HEK293T (cell line): Measurements from ENCODE around the gene PXN.

Source experiments
- CTCF ChIA-PET: fragments of 350-600 bp; formaldehyde crosslinking; extraction: SDS; loops from one replicate; lab custom pipeline; 2021; ENCODE audit warnings: antibody characterized with exemption, inconsistent platforms; lab: Yijun Ruan, JAX
- POLR2A ChIA-PET: fragments of 350-600 bp; formaldehyde crosslinking; extraction: SDS; loops from one replicate; lab custom pipeline; 2020; ENCODE audit warnings: antibody characterized with exemption, inconsistent platforms; lab: Yijun Ruan, JAX
- DNase-seq: peaks from one replicate; pipeline ENCODE4 v3.0.0; 2012; ENCODE audit warnings: mixed read lengths; ENCODE audit errors: extremely low spot score
- ARNT ChIP-seq: fragments of 450-650 bp; IDR thresholded peaks from 2 replicates; pipeline ENCODE4 v1.6.1; 2017; ENCODE audit warnings: mild to moderate bottlenecking
- BHLHE40 ChIP-seq: fragments of 450-650 bp; IDR thresholded peaks from 2 replicates; pipeline ENCODE4 v1.6.1; 2016; ENCODE audit warnings: mild to moderate bottlenecking, moderate library complexity, borderline replicate concordance
- CTBP1 ChIP-seq: fragments of 450-650 bp; IDR thresholded peaks from 2 replicates; pipeline ENCODE4 v1.6.1; 2016; ENCODE audit warnings: borderline replicate concordance
- ELF4 ChIP-seq: fragments of 450-650 bp; IDR thresholded peaks from 2 replicates; pipeline ENCODE4 v1.6.1; 2017; ENCODE audit warnings: antibody characterized with exemption
- FOXA1 ChIP-seq: fragments of 450-650 bp; IDR thresholded peaks from 2 replicates; pipeline ENCODE4 v1.6.1; 2016; ENCODE audit warnings: mild to moderate bottlenecking
- FOXK2 ChIP-seq: fragments of 450-650 bp; IDR thresholded peaks from 2 replicates; pipeline ENCODE4 v1.6.1; 2016; ENCODE audit warnings: mild to moderate bottlenecking
- FOXM1 ChIP-seq: fragments of 450-650 bp; IDR thresholded peaks from 2 replicates; pipeline ENCODE4 v1.6.1; 2017; ENCODE audit warnings: mild to moderate bottlenecking, borderline replicate concordance
- HDGF ChIP-seq: fragments of 450-650 bp; IDR thresholded peaks from 2 replicates; pipeline ENCODE4 v1.6.1; 2017; ENCODE audit warnings: antibody characterized with exemption, borderline replicate concordance
- L3MBTL2 ChIP-seq: fragments of 450-650 bp; conservative IDR thresholded peaks from 2 replicates; pipeline ENCODE4 v1.6.1; 2016; ENCODE audit warnings: mild to moderate bottlenecking
- LEF1 ChIP-seq: fragments of 450-650 bp; IDR thresholded peaks from 2 replicates; pipeline ENCODE4 v1.6.1; 2017; ENCODE audit warnings: mild to moderate bottlenecking, borderline replicate concordance
- NFRKB ChIP-seq: fragments of 450-650 bp; IDR thresholded peaks from 2 replicates; pipeline ENCODE4 v1.6.1; 2016; ENCODE audit warnings: mild to moderate bottlenecking, moderate library complexity
- SP1 ChIP-seq: fragments of 450-650 bp; IDR thresholded peaks from 2 replicates; pipeline ENCODE4 v1.6.1; 2017
- SUZ12 ChIP-seq: fragments of 450-650 bp; IDR thresholded peaks from 2 replicates; pipeline ENCODE4 v1.6.1; 2016; ENCODE audit warnings: mild to moderate bottlenecking
- TARDBP ChIP-seq: fragments of 450-650 bp; IDR thresholded peaks from 2 replicates; pipeline ENCODE4 v1.6.1; 2016
- ZNF384 ChIP-seq: fragments of 450-650 bp; IDR thresholded peaks from 2 replicates; pipeline ENCODE4 v1.6.1; 2016
- TF ChIP-seq, protein P1 (sequence below): fragments of 450-650 bp; IDR thresholded peaks from 2 replicates; pipeline ENCODE4 v1.6.1; 2016

Gene PXN

DNA sequence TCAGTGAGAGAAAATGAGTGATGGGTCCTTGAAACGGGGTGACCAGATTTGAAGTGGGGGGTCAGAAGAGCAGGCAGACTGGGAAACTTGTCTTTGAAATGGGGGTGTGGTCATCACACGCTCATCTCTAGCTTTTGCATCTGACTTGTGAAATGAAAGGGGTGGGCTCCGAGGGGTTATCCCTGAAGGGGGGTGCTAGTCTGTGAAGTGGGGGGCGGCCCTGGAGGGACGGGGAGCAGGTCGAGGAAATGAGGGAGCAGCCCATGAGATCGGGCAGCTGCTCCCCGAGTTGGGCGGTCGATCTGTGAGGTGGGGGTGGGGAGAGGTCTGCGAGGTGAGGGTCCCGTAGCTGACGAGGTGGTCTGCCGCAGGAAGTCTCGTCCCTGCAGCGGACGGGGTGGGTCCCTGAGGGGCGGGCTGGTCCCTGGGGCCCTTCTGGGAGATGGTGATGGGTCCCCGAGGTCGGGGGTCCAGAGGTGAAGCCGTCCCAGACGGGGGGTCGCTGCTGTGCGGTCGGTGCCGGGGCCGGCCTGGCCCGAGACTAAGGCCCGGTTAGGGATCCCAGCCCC is 542 bp downstream of the PXN start:
- TF ChIP-seq TARDBP (no peak), FOXA1 (no peak), FOXK2 (no peak), LEF1 (no peak)
- ChIA-PET POLR2A (interaction anchor here (1.1 to 9.4 kb wide), 9 partner anchors 10 to 64 kb away, joined by 3 to 139 read pairs (median 9); partner anchors contain the start of genes RNU4-1, RNU4-2, RPLP0 and SIRT4), CTCF (interaction anchor here (0.6 to 12.9 kb wide), 11 partner anchors 10 to 64 kb away, joined by 3 to 222 read pairs (median 5); partner anchors contain the start of genes RNU4-2 and RPLP0)
- no peak for DNase-seq

DNA sequence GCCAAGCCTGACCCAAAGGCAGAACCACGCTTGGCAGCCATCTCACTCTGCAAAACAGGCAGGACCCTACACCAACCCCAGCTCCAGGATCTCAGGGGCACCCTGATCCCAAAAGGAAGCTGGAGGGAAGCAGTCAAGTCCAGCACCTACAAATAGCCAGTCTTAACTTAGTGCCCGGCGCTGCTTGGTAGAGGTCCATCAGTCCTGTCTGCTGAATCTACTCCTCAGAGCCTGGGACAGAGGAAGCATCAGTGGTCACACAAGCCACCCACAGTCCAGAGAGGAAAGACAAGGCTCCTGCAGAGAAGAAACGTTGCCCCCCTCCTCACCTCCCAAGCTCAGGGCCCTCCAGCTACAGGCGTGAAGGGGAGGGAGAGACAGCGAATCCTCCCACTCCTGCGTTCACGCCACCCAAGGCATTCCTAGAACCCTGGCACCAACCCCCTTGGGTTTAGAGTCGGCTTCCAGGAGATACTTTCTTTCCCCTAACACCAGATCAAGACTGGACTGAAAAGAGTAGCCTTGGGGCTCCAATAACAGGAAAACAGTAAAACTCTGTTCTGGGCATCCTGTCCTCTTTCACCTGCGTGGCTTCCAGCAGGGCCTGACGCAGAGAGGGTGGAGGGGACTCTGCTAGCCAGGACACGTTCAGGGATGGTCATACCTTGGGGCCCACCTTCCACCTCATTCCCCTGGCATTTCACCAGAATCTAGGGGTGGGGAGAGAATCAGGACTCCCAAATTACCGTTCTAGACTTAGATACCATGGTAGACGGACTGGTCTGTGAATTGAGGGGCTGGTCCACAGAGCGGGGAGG is 1.2 kb downstream of the PXN start:
- no peak for DNase-seq
- POLR2A ChIA-PET = interaction anchor here (1.1 to 9.4 kb wide), 6 partner anchors 10 to 63 kb away, joined by 3 to 139 read pairs (median 42); partner anchors contain the start of genes RNU4-1, RNU4-2 and RPLP0

DNA sequence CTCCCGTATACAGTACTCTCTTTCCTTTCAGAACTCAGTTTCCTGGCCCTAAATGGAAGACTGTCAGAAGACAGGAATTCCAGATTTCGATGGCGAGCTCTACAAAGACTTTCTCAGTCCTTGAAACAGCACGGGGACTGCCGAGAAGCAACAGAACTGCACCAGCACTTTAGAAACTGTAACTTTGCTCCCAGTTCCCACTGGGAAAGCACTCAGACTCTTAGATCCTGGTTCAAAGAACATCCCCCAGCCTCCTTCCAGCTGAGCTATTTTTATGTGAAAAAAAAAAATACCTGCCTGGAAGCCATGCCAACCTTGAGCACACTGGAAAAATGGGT is 1.8 kb downstream of the PXN start:
- POLR2A ChIA-PET = interaction anchor here (1.1 to 9.4 kb wide), 5 partner anchors 9 to 63 kb away, joined by 3 to 139 read pairs (median 72); partner anchors contain the start of genes RNU4-1, RNU4-2 and RPLP0
- no peak for DNase-seq
- TF ChIP-seq L3MBTL2 (no peak), FOXM1 (no peak), SUZ12 (no peak), BHLHE40 (no peak), CTBP1 (no peak), ARNT (no peak), SP1 (no peak), FOXA1 (no peak), LEF1 (no peak)
- CTCF ChIA-PET = interaction anchor here (5.4 to 12.9 kb wide), 2 partner anchors 28 to 35 kb away, joined by 31 to 222 read pairs; no protein-coding TSS in a partner anchor

More for the DNA sequence above, 1.2 kb downstream of the PXN start:
- CTCF ChIA-PET = interaction anchor here (0.6 to 12.9 kb wide), 3 partner anchors 17 to 36 kb away, joined by 3 to 222 read pairs (median 31); no protein-coding TSS in a partner anchor
- no peak for TF ChIP-seq ARNT

DNA sequence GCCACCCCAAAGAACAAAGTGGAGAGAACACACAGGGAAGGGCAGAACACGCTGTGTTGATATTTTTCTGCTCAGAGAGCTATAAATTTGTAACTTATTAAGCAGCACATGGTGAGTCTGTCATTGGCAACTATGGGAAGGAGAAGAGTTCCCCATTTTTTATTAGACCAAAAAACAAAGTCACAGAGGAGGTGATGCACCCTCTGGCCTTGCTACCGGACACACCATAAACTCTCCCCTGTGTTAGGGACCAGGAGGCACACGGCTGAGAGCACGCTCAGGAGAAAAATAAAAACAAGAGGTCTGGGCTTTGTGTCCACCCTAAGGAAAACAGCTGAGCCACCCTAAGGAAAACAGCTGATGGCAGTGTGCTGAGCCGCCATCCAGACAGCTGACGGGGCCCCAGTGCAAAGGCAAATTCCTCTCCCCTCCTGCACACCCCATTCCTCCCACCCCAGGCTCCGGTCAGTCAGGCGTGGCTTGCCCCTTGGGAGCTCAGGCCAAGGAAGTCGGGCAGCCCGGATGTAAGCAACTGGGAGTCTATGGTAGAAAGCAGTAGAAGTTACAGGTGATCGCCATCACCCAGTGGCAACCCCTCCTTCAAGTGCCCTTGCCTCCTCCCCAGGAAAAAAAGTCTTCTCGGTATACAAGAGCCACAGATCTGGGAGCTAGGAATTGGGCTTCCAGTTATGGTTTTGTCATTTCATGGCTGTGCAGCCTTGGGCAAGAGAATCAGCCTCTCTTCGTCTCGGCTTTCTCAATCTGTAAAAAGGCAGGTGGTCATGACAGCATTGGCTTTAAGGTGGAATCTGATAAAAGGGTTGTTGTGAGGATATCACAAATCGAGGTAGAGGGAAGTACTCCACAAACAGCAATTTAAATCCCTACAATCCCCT is 2.4 kb downstream of the PXN start:
- no peak for DNase-seq
- CTCF ChIA-PET = interaction anchor here (0.6 to 12.9 kb wide), 5 partner anchors 26 to 129 kb away, joined by 3 to 222 read pairs (median 5); partner anchors contain the start of gene SIRT4
- POLR2A ChIA-PET = interaction anchor here (1.1 to 9.4 kb wide), 5 partner anchors 9 to 62 kb away, joined by 3 to 139 read pairs (median 72); partner anchors contain the start of genes RNU4-1, RNU4-2 and RPLP0
- no peak for TF ChIP-seq FOXA1
- TF ChIP-seq, protein P1, sequence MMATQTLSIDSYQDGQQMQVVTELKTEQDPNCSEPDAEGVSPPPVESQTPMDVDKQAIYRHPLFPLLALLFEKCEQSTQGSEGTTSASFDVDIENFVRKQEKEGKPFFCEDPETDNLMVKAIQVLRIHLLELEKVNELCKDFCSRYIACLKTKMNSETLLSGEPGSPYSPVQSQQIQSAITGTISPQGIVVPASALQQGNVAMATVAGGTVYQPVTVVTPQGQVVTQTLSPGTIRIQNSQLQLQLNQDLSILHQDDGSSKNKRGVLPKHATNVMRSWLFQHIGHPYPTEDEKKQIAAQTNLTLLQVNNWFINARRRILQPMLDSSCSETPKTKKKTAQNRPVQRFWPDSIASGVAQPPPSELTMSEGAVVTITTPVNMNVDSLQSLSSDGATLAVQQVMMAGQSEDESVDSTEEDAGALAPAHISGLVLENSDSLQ = no peak
- TF ChIP-seq NFRKB = no peak
- TF ChIP-seq TARDBP = no peak
- TF ChIP-seq CTBP1 = no peak

DNA sequence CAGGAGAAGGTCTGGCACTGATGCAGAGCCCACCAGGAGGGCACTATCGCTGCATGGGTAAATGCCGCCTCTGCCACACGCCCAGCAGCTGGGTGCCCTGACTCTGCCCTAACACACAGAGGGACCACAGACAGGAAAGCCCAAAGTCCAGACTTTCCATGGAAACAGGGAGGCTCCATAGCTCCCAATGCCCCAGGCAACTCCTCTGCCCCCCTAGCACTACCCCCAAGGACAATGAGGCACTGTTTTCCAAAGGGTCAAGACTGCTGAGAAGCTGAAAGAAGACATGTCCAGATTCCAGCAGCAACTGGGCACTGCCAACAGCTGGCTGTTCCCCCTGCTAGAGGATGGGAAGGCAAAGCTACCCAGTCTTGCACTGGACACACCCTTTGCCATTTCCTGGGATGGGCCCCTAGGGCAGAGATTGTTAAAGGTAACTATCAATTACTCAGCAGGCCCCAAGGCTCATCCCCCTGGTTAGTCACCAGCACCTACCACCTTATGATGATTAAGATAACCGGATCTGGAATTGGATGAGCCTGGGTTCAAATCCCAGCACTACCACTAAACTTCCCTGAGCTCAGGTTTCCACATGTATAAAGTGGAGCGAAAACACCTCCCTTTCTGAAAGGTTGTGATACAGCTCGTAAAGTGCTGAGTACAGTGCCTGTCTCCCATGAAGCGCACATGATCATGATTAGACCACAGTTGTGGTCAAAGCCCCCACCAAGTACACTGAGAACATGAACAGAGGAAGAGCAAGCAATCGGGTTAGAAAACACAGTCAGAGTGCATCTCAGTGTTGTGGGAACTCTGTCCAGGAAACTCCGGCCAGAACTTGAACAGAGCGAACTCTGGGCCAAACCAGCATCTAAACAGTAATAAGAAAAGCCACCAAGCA is 3.3 kb downstream of the PXN start:
- ChIA-PET CTCF (interaction anchor here (0.6 to 12.9 kb wide), 6 partner anchors 12 to 128 kb away, joined by 3 to 222 read pairs (median 4); partner anchors contain the start of gene SIRT4), POLR2A (interaction anchor here (1.5 to 9.4 kb wide), 4 partner anchors 9 to 61 kb away, joined by 7 to 139 read pairs (median 94); partner anchors contain the start of genes RNU4-1, RNU4-2 and RPLP0)
- DNase-seq = no peak
- TF ChIP-seq FOXK2 (no peak), FOXM1 (no peak), FOXA1 (no peak), TARDBP (no peak), CTBP1 (no peak), SP1 (no peak), SUZ12 (no peak), ARNT (no peak), NFRKB (no peak), L3MBTL2 (no peak), BHLHE40 (no peak), ZNF384 (no peak), LEF1 (no peak), ELF4 (no peak), HDGF (no peak)
- TF ChIP-seq, protein P1 = no peak
